Measurements from ENCODE around the gene PRDM8. TPM values are rescaled to one million over a fixed set of nuclear protein-coding genes. Genes with fewer than 3 reads are reported as not detected.

Gene PRDM8
- total and polyA plus RNA-seq, 4 donors, result 0.46 to 5.0 (median 2.1) TPM

DNA sequence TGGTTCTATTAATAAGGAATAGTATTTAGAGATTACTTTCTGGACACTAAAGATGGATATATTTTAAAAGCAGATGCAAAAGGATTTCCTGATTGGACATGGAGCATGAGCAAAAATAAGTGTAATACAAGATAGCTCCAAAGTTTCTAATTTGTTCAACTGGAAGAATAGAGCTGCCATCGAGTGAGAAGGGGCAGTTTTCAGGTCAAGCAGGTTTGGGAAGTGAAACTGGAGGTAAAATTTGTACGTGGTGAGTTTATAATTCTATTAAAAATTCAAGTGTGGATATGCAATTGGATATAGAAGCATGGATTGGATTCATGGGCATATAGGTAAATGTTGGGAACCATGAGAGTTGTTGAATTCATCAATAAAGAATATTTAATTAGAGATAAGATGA is 31.8 kb downstream of the PRDM8 start:
- Histone ChIP-seq H3K27me3 (ENCODE audit: control insufficient read depth in 3 of 3, insufficient read depth in 3 of 3, low read length in 2 of 3) (peaks cover 0 to 11% (median 8%) of the 10 kb centered on the region in 3 donors), H3K9me3 (ENCODE audit: control insufficient read depth in 4 of 4, insufficient read depth in 3 of 4, low read length in 3 of 4) (no peaks in the 10 kb centered on the region), H3K4me1 (ENCODE audit: control insufficient read depth in 5 of 5, insufficient read depth in 5 of 5, low read length in 5 of 5) (no peaks in the 10 kb centered on the region), H3K4me3 (no peak overlapping the region), H3K36me3 (ENCODE audit: control insufficient read depth in 4 of 4, insufficient read depth in 4 of 4, low read length in 4 of 4) (no peaks in the 10 kb centered on the region), H3K9ac (ENCODE audit: insufficient read depth in 1 of 2, low read length in 2 of 2) (no peak overlapping the region), H3K27ac (ENCODE audit: low read depth in 1 of 2, low read length in 1 of 2) (no peak overlapping the region)
- no peak for DNase-seq
- whole genome bisulfite sequencing, 2 donors, result 52 to 71% methylated on average over 2 of the region's 2 CpGs
- TF ChIP-seq, protein P1, sequence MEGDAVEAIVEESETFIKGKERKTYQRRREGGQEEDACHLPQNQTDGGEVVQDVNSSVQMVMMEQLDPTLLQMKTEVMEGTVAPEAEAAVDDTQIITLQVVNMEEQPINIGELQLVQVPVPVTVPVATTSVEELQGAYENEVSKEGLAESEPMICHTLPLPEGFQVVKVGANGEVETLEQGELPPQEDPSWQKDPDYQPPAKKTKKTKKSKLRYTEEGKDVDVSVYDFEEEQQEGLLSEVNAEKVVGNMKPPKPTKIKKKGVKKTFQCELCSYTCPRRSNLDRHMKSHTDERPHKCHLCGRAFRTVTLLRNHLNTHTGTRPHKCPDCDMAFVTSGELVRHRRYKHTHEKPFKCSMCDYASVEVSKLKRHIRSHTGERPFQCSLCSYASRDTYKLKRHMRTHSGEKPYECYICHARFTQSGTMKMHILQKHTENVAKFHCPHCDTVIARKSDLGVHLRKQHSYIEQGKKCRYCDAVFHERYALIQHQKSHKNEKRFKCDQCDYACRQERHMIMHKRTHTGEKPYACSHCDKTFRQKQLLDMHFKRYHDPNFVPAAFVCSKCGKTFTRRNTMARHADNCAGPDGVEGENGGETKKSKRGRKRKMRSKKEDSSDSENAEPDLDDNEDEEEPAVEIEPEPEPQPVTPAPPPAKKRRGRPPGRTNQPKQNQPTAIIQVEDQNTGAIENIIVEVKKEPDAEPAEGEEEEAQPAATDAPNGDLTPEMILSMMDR (IDR thresholded peaks at IDR 0.05; ENCODE audit: control extremely low read depth, extremely low read depth), result no peak
- no peak for ATAC-seq (ENCODE audit: insufficient read depth, low FRiP score)

DNA sequence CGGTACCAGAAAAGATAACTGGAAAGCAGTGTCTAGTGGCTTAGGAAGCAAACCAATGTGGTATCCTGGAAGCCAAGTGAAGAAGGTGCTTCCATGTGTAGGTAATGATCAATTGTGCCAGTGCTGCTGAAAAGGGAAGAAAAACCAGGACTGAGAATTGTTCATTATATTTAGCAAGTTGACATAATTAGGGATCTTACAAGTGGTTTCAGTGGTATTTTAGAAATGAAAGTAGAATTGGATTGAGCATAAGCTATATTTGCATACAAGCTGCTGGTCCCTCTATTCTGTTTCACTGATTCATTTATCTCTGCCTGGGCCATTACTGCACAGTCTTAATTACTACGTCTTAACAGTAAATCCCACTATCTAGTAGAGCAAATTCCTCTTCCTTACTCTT is 32.3 kb downstream of the PRDM8 start:
- DNase-seq (no peak), ATAC-seq (ENCODE audit: insufficient read depth, low FRiP score) (no peak)
- Histone ChIP-seq H3K27me3 (ENCODE audit: control insufficient read depth in 3 of 3, insufficient read depth in 3 of 3, low read length in 2 of 3) (peaks cover 0 to 11% (median 8%) of the 10 kb centered on the region in 3 donors), H3K9ac (ENCODE audit: insufficient read depth in 1 of 2, low read length in 2 of 2) (no peak overlapping the region), H3K9me3 (ENCODE audit: control insufficient read depth in 4 of 4, insufficient read depth in 3 of 4, low read length in 3 of 4) (no peaks in the 10 kb centered on the region), H3K36me3 (ENCODE audit: control insufficient read depth in 4 of 4, insufficient read depth in 4 of 4, low read length in 4 of 4) (no peaks in the 10 kb centered on the region), H3K4me3 (no peak overlapping the region), H3K4me1 (ENCODE audit: control insufficient read depth in 5 of 5, insufficient read depth in 5 of 5, low read length in 5 of 5) (no peaks in the 10 kb centered on the region), H3K27ac (ENCODE audit: low read depth in 1 of 2, low read length in 1 of 2) (no peak overlapping the region)
- WGBS, 2 donors, result 85 to 90% methylated on average over 2 of the region's 2 CpGs
- TF ChIP-seq, protein P1 (IDR thresholded peaks at IDR 0.05; ENCODE audit: control extremely low read depth, extremely low read depth), result no peak

DNA sequence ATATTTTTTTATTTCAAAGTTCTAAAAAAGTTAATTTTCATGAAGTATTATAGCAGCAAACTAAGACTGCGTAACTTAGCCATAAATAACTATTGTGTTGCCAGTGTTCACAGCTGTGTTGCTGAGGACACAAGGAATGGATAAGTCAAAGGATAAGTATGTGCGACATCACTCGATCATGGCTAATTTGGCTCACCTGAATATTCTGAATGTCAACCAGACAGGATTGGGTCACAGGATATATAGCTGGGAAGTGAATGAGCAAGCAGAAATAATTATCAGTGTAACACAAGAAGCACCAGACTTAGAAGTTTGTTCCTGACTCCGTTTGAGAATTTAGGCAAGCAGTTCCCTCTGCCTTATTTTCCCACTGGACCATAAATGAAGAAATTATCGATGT is 33.9 kb downstream of the PRDM8 start:
- Histone ChIP-seq H3K9me3 (ENCODE audit: control insufficient read depth in 4 of 4, insufficient read depth in 3 of 4, low read length in 3 of 4) (no peaks in the 10 kb centered on the region), H3K4me1 (ENCODE audit: control insufficient read depth in 5 of 5, insufficient read depth in 5 of 5, low read length in 5 of 5) (no peaks in the 10 kb centered on the region), H3K4me3 (no peak overlapping the region), H3K9ac (ENCODE audit: insufficient read depth in 1 of 2, low read length in 2 of 2) (no peak overlapping the region), H3K27me3 (ENCODE audit: control insufficient read depth in 3 of 3, insufficient read depth in 3 of 3, low read length in 2 of 3) (peaks cover 0 to 8% (median 1%) of the 10 kb centered on the region in 3 donors), H3K36me3 (ENCODE audit: control insufficient read depth in 4 of 4, insufficient read depth in 4 of 4, low read length in 4 of 4) (no peaks in the 10 kb centered on the region), H3K27ac (ENCODE audit: low read depth in 1 of 2, low read length in 1 of 2) (no peak overlapping the region)
- 86 to 88% methylated on average over 5 of the region's 5 CpGs for WGBS, 2 donors
- TF ChIP-seq, protein P1 (IDR thresholded peaks at IDR 0.05; ENCODE audit: control extremely low read depth, extremely low read depth), result no peak
- DNase-seq (no peak), ATAC-seq (ENCODE audit: insufficient read depth, low FRiP score) (no peak)

DNA sequence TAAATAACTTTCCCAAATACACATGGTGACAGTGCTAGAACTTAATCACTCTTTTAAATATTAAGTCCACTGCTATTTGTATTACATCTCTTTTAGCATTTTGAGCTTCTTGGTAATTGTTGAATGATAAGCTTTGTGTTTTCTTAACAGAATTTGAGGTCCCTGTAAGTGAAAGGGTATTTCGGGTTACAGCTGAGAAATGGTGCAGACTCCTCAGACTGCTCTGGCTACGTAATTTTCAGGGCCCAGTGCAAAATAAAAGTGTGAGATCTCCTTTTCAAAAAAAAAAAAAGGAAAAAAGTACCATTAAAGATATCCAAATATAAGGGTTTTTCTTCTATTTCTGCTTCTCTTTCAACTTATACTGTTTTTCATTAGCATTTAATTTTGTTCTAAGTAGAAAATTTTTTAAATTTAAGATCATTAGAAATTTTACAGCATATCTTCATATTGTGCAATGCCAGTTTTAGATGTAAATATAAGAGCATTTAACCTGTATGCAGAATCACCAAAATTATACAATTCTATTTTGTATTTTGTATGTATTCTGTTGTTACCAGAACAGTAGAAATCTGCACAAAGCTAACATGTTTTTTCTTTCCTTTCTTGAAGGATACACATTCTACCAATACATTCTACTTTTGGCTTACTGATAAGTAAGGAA is 35.5 kb downstream of the PRDM8 start:
- H3K4me3 ChIP-seq, result no peak overlapping the region
- H3K27ac ChIP-seq (ENCODE audit: low read depth in 1 of 2, low read length in 1 of 2), result no peak overlapping the region
- DNase-seq (no peak), ATAC-seq (ENCODE audit: insufficient read depth, low FRiP score) (no peak)
- WGBS, 2 donors, result 89 to 93% methylated on average over 2 of the region's 2 CpGs
- TF ChIP-seq, protein P1 (IDR thresholded peaks at IDR 0.05; ENCODE audit: control extremely low read depth, extremely low read depth), result no peak
- peaks cover 0 to 5% (median under 1%) of the 10 kb centered on the region in 3 donors for H3K27me3 ChIP-seq (ENCODE audit: control insufficient read depth in 3 of 3, insufficient read depth in 3 of 3, low read length in 2 of 3)
- H3K9ac ChIP-seq (ENCODE audit: insufficient read depth in 1 of 2, low read length in 2 of 2), result no peak overlapping the region
- H3K4me1 ChIP-seq (ENCODE audit: control insufficient read depth in 5 of 5, insufficient read depth in 5 of 5, low read length in 5 of 5), result no peaks in the 10 kb centered on the region
- H3K9me3 ChIP-seq (ENCODE audit: control insufficient read depth in 4 of 4, insufficient read depth in 3 of 4, low read length in 3 of 4), result no peaks in the 10 kb centered on the region
- no peaks in the 10 kb centered on the region for H3K36me3 ChIP-seq (ENCODE audit: control insufficient read depth in 4 of 4, insufficient read depth in 4 of 4, low read length in 4 of 4)
